OCI-LY1 (cell line): ENCODE measurements around the gene ZNF555.

Source experiments
- EZH2 ChIP-seq: fragments of 200-600 bp; sonication (generic), shearing (Covaris generic); IDR thresholded peaks from 2 replicates; pipeline ENCODE4 v1.8.0; 2017; ENCODE audit warnings: borderline replicate concordance, mixed run types, mild to moderate bottlenecking, antibody characterized with exemption, low read length, moderate library complexity, mixed read lengths
- TF ChIP-seq, protein P1 (sequence below): fragments of 200-600 bp; sonication (generic), shearing (Covaris generic); IDR thresholded peaks from 2 replicates; pipeline ENCODE4 v1.5.1; 2017; ENCODE audit warnings: mild to moderate bottlenecking, antibody characterized with exemption, low read length, moderate library complexity, mixed read lengths

DNA sequence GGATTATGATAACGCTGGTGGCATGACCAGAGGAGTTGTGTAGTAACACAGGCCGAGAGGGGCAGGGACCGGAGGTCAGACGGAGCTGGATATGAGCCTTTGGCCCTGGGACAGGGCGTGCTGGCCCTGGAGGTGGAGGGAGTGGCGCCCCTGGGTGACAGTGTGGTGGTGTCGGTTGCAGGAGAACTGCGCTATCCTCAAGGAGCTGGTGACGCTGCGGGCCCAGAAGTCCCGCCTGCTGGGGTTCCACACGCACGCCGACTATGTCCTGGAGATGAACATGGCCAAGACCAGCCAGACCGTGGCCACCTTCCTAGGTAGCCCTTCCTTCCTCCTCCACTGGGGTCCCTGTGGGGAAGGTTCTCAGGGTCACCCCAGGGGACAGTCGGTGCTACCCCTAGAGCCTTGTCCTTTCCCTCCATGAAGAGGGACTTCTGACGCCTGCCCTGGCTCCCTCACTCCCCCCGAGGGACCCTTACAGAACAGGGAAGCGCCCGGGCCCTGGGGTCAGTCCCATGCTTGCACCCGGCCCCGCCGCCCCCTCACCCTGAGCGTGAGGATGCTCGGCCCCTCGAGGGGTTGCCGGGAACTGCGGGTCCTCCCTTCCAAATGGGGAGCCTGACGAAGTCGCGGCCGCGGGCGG, 34.4 kb upstream of the ZNF555 start:
- TF ChIP-seq, protein P1, sequence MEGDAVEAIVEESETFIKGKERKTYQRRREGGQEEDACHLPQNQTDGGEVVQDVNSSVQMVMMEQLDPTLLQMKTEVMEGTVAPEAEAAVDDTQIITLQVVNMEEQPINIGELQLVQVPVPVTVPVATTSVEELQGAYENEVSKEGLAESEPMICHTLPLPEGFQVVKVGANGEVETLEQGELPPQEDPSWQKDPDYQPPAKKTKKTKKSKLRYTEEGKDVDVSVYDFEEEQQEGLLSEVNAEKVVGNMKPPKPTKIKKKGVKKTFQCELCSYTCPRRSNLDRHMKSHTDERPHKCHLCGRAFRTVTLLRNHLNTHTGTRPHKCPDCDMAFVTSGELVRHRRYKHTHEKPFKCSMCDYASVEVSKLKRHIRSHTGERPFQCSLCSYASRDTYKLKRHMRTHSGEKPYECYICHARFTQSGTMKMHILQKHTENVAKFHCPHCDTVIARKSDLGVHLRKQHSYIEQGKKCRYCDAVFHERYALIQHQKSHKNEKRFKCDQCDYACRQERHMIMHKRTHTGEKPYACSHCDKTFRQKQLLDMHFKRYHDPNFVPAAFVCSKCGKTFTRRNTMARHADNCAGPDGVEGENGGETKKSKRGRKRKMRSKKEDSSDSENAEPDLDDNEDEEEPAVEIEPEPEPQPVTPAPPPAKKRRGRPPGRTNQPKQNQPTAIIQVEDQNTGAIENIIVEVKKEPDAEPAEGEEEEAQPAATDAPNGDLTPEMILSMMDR = no peak
- TF ChIP-seq EZH2 = no peak
